Measurements from ENCODE around the gene MARCO.
"Not testable (repeated sequence)": the region's sequence is repeated elsewhere in the genome, so short reads cannot be mapped to it uniquely, and the experiment has no call there.

Gene MARCO

DNA sequence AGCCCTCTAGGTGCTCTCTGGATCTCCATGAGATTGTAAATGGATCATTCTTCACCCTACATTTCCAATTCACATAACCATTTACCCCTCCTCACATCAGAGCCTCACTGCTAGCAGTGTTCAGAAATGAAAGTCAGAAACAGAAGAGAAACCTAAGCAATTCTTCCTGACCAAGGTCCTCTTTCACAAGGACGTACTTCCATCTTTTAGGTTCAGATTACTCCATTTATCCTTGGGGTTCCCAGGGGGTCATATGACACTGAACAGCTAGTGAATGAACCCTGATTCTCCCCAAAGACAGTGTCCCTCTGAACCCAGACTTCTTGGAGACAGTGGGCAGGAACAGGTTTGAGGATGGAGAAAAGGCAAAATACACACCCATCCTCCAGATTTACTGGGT is 12.9 kb upstream of the MARCO start:
- no peak for DNase-seq

DNA sequence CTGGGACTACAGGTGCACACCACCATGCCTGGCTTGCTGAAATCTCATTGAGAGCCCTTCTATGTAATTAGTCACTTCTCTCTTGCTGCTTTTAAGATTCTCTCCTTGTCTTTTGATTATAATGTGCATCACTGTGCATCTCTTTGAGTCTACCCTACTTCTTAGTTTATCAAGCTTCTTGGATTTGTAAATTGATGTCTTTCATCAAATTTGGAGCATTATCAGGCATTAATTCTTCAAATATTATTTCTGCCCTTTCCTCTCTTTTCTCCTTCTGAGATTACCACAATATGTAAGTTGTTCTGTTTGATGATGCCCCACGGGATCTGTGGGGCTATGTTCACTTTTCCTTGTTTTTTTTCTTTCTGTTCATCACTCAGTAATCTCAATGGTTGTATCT is 9.0 kb upstream of the MARCO start:
- no peak for DNase-seq

DNA sequence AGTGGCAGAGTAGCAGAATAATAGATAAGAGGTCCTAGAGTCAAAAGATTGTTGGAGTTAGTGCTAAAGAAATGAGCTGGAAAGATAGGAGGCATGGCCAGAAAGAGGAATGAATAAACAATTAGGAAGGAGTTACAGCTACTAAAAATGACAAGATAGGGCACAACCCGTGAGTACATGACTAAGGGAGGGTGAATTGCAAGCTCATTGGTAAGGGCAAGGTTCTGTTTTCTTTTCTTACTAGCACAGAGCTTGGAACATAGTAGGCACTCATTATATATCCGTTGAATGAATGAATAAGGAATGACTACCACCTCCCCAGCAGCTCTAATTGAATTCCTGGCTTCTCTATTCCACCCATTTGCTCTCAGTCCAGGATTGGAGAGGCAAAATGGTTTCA is 5.7 kb upstream of the MARCO start:
- no peak for DNase-seq

DNA sequence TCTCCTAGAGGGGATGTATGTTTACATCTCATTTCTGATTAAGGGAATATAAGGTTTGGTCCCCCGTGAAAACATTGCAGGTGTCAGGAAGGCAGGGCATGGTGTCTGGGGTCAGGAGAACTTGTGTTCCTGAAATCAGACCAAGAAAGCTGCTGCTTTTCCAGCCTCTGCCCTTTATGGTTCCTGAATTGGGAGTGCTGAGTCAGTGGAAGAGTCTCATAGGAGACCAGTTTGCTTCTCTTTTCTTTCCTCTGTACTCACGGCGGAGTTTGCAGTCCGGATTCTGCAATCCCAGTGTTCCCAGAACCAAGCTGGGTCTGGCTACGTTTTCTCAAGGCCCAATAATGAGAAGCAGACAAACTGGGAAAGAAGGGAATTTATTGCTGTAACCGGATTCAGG is 5.1 kb upstream of the MARCO start:
- DNase-seq, result no peak

DNA sequence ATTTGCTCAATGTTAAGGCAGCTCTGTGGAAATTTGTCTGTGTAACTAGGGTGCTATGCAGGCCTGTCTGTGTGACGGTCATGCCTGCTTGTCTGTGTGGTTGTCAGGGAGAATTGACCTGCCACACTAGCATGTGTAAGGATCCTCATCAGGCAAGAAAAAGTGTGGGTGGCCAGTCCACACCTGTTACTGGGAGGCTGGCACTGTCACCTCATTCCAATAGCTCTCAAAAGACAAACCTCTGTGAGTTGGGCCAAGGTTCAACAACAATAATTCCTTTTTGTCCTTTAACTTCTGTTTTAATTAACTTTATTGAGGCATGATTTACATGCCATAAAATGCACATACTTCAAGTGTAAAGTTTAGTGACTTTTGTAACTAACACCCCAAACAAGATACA is 4.2 kb upstream of the MARCO start:
- no peak for DNase-seq

DNA sequence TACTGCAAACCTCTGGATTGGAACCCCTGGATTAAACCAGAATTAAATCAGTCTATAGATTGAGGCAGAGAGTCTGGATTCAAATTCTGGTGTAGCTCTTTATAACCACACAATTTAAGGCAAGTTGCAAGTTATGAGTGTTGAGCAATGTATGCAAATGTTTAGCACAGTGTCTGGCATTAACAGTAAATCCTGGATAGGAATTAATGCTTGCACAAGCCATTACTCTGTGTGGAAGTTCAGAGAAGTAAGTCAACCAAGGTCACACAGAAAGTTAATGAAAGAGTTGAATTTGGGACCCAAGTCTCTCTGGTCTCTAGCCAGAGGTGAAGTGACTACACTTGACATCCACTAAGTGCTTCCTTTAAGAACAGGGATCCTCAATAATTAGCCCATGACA is 2.0 kb upstream of the MARCO start:
- DNase-seq, result no peak

DNA sequence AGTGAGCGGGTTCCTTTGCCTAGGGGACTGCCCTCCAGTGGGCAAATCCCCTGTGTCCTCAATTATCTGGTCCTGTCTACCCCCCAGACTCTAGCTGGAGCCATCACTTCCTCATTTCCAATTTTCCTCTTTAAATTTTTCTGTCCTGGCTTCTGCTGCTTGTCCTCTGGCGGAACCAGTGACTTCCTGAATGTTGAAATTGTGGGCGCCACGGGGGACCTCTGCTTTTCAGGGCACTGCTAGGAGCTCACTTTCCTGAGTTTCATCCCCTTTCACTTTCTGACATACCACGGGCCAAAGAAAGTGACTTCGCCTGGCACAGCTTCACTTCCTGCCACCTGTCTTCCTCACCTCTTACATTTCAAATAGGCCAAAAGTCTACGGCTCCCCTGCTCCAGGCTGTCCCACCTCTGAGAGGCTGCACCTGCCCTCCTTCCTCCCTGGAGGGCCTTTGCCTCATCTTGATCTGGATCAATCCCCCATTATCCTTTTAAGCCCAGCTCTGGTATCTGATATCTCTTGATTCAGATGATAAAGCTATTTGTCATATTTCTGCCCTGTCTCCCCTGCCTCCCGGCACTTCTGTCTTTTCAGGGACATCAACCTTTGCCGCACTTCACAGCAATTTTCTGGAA is 1.4 kb upstream of the MARCO start:
- DNase-seq, result no peak

DNA sequence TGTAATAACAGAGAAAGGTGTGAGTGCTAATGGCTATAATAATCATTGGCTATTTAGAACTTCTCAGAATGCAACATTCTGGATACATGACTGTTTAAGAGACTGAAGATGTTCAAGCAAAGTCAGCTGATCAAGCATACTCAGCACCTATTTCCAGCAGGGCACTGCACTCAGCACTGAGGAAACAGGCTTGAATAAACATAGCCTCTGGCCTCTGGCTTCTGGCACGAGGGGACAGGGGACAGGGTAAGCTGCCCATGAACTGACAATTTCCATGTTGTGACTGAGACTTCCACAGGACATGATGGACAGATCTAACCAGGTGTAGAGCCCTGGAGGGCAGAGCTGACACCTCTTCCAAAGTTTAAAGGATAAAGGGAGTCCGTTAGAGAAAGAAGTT is 1.3 kb downstream of the MARCO start:
- DNase-seq, result no peak

DNA sequence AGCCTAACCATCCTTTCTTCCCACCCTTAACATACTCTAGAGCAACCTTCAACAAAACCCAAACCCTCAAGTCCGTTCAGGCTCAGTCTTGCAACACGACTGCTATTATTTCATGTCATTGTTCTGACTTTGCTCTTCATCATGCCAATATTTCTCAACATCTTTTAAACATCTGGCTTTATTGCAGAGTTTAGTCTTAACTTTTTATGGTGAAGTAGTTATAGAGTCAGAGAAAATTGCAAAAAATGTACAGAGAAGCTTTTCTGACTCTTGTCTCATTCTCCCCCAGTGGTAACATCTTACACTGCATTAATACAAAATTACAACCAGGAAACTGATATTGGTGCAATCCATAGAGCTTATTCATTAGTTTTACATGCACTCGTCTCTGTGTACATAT is 3.9 kb downstream of the MARCO start:
- no peak for DNase-seq

DNA sequence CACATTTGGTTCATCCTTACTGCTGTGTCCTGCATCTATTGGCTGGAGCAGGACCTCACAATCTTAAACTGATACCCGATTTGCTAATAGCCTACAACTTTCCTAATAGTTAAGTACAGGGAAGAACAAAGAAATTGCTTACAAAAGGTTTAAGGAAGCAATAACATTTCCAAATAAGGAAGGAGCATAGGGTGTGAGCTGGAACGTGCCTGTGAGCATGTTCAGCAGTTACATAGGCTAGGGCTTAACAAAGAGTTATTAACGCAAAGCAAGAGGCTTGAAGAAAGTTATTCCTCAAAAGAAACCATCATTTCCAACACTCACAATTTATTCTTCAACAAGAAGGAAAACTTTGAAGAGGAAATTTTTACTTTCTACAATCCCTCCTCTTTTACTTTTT is 6.3 kb downstream of the MARCO start:
- DNase-seq, result not testable (repeated sequence)

DNA sequence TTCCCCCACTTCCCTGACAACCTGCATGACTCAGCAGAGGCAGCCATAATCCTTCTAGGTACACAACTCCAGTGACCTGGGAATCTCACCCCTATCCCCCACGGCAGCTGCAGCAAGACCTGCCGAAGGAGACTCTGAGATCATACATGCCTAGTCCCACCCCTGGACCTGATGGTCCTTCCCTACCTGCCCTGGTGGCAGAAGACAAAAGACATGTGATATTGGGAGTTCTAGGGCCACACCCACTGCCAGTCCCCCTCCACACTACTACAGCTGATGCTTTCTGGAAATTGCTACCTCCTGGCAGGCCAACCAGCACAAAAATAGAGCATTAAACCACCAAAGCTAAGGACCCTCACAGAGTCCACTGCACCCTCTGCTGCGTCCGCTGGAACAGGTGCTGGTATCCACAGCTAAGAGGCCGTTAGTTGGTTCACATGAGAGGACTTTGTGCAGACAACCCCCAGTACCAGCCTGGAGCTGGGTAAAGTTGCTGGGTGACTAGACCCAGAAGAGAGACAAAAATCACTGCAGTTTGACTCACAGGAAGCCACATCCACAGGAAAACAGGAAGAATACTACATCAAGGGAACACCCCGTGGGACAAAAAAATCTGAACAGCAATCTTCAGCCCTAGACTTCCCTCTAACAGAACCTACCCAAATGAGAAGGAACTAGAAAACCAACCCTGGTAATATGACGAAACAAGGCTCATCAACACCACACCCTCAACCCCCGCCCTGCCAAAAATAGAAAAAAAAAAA is 12.5 kb downstream of the MARCO start:
- DNase-seq, result no peak

DNA sequence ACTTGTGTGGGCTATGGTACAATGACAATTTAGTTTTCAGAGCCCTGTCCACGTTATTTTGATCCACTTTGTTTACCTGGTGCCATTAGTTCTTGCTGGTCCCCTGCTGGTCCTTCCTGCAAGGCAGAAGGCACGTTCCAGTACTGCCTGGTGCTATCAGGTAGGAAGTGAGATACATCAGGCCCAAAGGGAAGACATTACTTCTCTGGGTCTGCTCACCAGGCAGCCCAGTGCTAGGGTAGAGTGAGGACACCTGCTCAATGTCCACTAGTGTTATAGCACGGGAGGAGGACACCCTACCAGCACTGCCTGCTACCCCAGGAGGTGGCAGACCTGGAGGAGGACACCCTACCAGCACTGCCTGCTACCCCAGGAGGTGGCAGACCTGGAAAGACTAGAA is 23.7 kb downstream of the MARCO start:
- no peak for DNase-seq

DNA sequence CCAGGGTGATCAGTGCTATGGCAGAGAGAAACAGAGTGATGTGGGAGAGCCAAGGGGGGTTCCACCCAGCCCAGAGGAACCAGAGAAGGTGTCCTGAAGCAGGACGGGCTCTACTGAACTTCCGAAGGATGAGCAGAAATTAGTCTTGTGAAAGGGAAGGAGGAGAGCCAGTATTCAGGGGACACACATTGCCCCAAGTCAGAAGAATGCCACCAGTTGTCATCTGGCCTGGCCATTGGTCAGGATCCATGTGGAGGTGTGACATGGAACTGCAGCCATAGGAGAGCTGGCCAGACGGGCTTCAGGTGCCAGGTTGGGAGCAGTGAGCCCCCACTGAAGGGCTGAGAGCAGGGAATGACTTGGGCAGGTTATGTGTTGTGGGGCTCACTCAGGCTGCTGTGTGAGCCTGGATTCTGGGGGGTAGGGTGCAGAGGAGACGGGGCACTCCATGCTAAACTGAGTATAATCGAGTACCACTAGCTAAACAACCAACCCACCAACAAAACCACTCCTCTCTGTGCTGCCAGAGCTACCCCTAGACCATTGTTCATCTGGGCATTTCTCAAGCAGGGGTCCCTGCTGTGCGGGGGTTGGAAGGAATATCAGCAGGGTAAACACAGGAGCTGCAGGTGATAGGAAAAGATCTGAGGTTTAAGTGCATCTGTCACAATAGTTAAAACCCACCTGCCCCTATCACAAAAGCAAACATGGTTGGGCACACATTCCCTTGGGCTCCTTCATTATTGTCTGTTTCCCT is 25.3 kb downstream of the MARCO start:
- DNase-seq, result no peak

DNA sequence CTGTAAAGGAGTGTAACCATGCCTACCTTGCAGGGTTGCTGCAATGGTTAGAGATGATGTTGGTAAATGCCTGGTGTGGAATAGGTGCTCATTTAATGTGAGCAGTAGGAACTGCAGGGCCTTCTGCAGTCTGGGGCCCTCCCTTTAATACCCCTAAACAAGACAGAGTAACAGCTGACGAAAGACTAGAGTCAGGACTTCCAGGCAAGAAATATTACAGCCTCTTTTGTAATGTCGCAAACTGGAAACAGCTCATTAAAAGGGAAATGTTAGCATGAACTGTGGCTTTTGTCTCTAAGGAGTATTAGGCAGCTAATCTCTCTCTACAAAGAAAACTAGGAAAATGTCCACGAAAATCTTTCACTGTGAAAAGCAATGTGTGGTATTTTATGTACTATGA is 26.0 kb downstream of the MARCO start:
- no peak for DNase-seq

DNA sequence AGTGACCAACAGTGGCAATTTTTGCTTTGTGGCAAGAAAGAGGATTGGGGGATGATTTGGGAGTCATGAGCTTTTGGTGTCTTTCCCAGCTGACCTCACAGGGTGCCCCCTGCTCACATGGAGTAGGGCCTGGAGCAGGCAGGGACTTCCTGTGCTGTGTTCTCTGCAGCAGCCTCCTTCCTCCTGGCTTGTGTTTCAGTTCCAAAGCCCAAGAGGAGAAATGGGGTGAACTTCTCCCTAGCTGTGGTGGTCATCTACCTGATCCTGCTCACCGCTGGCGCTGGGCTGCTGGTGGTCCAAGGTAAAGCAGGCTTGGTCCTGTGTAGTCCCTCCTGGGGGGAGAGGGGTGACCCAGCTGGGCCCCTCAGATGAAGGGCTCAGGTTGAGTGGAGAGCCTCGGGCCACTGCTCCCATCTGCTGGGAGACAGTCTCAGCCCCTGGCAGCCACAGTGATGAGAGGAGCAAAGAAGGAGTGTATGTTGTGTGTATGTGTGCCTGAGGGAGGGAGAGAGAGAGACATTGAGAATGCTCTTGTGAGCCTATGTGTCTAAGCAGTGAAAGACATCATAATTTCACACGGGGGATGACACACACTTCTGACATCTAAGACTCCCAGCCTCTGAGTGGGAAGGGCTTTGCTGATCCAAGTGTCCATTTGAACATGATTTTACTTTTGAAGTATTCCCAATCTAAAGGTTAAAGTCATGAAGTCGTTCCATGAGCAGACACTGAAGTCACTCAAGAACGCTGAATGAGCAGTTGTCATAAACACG is 27.2 kb downstream of the MARCO start:
- DNase-seq, result no peak

DNA sequence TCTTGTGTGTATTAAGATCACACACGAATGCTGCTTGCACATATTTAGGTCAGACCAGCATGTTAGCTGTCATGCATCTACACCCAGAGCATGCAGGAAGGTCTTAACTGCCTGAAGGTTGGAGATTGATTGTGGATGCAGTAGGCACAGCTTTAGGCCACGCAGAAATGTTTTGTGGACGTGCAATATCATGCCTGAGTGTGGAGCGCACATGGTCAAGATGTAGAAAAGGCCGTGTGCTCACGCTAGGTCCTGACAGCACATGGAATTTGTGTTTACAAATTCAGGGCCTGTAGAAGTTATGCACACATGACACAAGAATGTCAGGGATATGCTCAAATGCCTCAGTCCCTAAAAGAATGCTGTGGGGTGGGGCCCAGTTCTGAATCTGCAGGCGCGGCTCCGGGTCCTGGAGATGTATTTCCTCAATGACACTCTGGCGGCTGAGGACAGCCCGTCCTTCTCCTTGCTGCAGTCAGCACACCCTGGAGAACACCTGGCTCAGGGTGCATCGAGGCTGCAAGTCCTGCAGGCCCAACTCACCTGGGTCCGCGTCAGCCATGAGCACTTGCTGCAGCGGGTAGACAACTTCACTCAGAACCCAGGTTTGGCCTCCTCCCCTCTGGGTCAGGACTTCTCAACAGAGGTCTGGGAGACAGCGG is 27.9 kb downstream of the MARCO start:
- no peak for DNase-seq

DNA sequence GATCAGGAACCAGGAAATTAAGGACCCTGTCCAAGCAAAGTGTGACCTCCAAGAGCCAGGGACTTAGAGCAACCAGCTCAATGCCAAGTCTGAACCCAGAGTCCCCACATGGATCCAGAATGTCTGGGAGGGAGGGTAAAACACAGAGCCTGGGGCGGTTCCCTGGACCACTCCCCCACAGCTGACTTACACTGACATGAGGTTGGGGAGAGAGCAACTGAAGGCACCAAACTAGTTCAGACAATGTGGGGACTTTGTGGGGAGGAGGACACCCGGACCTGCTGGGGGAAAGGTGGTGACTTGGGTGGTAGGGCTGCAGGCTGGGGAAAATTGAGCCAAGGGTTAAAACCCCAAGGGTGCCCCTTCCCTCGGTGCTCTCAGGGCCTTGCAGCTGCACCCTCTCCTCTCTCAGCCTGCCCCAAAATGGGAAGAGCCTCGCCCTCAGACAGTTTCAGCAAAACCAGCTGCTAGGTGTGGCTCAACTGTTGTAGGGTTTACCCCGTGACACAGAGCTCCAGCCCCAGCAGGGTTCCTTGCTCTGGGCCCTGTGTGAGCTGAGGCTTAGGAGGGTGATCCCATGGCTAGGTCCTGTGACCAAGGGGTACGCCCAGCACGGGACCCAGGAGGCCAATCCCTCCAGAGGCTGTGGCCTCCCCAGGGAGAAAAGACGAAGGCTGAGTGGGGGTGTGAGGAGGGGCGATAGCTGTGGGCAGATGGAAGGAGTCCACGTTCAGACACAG is 28.6 kb downstream of the MARCO start:
- no peak for DNase-seq

DNA sequence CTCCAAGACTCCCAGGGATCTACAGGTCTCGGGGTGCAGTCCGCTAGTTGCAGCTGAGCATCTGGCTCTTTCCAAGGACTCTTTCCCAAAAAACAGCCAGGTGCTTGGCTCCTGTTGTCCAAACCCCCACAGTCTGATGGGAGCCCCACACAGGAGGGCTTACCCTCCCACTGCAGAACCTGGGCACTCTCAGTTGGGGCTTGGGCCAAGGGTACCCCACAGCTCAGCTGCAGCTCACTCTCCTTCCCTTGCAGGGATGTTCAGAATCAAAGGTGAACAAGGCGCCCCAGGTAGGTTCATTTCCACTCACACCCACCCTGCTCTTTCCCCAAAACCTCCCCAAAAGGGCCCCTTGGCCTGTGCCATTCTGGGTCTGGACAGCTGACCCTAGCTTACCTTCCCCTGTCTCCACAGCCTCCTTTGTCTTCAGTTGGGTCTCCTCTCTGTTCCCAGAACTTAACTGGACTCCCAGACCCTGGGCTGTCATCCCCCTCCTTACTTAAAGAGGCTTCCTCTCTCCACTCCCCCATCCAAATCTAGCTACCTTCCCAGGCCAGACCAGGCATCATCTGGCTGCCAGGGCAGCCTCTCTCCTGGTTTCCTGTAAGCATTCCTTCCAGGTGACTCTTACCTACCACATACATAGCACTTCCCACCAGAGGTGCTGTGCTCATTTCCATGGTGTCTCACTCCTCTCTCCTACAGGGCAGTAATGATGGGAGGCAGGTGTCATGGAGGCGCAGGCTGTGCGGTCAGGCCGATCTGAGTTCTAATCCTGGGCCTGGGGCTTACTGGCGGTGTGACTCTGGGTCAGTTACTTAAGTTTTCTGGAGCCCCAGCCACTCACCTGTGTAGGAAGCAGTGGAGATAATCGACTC is 29.5 kb downstream of the MARCO start:
- DNase-seq, result no peak

DNA sequence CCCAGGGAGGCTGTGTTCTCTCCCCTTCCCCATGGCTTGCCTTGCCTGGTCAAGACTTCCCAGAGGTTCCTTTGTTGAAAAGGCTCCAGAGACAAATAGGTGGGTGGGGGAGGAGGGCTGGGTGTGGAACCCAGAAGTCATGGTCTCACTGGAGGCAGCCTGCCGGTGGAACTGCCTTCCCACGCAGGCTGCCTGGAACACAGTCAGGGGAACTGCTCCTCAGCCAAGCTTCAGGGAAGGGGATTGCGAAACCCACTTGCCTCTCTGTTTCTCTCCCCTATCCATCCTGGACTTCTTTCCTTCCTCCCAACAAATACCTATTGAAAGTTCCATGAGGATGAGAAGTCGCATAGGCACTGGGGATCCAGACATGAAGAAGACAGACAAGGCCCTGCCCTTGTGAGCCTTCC is 31.6 kb downstream of the MARCO start:
- no peak for DNase-seq

DNA sequence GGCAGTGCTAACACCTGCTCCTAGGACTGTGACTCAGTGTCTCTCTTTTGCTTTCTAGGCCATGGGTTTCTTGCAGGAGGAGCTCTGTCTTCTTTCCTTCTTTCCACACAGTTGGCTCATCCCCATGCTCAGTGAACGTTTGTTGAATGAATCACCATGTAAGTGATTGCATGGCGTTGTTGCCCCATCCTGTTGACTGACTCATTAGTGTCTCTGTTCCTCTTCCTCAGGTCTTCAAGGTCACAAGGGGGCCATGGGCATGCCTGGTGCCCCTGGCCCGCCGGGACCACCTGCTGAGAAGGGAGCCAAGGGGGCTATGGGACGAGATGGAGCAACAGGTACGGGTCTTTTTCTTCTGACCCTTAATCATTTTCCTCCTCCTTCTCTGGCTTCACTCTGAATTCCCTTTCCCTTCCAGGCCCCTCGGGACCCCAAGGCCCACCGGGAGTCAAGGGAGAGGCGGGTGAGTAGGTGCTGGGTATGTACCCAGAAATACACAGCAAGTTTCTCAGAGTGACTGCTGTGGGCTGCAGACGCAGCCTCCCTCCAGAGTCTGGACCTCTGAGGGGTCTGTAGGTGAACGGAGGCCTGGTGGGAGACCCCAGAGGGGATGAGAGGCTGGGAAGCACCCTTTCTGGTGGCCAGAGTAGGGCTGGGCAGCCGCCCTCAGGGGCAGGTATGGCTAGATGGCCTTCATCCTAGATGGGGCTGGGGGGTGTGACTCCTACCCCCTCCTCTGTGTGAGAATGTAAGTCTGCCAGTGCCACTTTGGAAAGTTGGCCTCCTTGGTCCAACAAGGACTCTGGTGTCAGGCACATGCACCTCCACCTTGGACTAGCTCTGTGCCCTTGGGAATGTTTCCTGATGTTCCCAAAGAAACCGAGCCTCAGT is 32.4 kb downstream of the MARCO start:
- DNase-seq, result no peak
